NCI-H226 (cell line): ENCODE results near the gene CSTPP1.

Source experiments
- DNase-seq: peaks from one replicate; pipeline ENCODE4 v3.0.0-alpha.2; 2015

The CSTPP1 gene, protein sequence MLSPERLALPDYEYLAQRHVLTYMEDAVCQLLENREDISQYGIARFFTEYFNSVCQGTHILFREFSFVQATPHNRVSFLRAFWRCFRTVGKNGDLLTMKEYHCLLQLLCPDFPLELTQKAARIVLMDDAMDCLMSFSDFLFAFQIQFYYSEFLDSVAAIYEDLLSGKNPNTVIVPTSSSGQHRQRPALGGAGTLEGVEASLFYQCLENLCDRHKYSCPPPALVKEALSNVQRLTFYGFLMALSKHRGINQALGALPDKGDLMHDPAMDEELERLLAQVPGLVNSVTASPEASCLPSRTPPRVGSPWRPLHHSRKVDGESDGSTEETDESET

DNA sequence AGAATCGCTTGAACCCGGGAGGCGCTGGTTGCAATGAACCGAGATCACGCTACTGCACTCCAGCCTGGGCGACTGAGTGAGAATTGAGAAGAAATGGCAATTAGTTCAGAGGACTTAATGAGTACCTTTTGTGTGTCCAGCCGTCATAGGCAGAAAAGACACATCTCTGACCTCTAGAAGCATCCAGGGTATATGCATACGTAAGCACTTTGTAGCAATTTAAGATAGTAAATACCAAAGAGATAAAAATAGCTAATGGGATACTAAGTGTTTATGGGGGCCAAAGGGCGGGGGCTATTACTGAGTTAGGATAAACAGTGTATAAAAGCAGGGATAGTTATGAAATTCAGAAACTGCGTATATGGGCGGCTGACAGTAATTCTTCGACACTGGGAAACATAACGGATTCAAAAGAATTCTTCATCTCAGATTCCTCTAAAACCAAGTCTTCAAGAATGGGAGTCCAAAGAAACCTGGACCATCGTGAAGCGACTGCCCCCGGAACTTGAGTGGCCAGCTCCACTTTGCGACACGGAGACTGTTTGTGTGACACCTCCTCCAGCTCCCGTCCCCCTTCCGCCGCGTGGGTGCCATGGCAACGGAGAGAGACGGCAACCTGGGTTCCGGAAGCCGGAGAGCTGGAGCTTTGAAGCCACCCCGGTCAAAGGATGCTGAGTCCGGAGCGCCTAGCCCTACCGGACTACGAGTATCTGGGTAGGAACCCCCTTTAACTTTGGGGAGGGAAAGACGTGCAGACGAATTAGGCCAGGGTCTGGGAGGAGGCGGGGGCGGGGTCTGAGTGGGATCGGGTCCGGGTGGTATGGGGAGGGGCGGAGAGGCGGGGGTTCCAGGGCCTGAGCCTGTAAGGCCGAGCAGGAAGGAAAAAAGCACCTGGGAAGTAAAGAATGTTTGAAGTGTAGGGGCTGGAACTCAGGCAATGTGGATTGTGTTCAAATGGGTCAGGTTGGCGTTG, at the start of gene CSTPP1:
TSS of gene CSTPP1 (plus strand) at position 624 of the 973 bp plus-strand sequence. CDS start at position 669, 45 bp downstream.
- peak; percentile 89 for DNase-seq

DNA sequence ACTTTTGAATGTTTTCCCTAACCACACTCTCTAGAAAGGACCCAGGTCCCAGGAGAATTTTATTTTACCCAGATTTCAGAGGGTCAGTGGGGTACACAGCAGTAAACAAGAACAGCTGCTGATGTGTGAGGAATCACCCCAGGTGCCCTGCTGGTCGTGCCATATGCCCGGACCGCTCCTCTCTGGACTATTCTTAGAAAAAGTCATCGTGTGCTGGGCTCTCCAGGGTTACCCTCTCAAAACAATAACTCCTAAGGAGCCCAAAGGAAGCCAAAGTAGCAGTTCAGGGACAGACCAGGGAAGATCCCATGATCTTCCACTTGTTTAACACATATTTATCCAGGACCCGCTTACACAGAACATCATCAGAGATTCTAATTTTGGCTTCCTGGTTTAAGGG, 47.9 kb upstream of the CSTPP1 start:
- no peak for DNase-seq

DNA sequence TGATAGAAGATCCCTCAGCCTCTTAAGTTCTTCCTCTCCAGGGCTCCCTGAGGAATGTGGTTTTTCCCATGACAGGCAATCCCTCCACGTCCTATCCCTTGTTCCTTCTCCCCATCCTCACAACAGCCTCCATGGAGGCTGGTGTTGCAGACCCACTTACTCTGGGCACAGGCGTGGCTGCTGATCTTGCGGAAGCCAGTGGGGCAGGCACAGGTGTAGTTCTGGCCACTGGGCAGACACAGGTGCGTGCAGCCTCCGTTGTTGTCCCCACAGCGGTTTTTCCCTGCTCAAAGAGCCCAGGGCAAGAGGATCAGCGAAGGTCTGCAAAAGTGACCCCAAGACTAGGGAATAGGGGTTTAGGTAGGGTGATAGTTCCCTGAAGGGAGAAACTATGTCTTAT, 47.3 kb upstream of the CSTPP1 start:
- no peak for DNase-seq

DNA sequence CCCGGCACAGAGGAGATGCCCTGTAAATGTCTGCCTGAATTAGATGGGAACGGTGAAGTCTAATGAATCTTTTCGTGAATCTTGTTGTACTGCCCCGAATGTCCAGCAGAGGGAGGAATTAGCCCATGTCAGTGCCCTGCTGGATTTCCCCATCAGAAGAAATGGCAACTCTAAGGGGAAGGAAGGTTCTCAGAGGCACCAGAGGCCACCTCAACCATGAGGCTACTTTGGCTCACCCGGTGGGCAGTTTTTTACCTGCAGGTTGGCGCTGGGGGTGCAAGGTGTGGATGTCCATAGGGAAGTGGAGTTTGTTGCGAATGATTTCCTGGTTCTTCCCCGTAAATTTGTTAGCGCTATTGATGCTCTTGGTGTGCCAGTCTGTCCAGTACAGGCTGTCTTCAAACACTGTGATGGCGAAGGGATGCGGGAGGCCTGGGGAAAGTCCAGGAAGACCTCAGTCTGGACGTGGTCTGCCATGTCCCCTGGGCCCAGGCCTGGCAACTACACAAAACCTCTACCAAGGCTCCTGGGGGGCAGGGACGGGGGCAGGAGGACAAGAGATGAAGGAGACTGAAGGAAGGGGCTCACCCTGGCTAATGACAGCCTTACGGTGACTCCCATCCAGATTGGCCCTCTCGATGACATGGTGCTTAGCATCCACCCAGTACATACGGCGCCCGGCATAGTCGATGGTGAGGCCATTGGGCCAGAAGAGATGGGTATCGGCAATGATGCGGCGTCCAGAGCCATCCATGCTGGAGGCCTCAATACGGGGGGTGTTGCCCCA, 46.7 kb upstream of the CSTPP1 start:
- DNase-seq: peak; percentile 49

DNA sequence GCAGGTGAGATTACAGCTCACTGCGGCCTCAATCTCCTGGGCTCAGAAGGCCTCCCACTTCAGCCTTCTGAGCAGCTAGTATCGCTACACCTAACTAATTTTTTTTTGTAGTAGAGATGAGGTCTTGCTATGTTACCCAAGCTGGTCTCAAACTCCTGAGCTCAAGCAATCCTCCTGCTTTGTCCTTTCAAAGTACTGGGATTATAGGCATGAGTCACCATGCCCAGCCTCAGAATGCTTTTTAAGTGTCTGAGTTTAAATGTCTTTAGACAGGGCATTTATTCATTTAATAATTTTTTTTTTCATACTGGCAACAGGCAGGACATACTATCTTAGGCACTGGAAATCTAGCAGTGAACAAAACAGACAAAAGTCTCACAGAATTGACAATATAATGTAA, 45.9 kb upstream of the CSTPP1 start:
- DNase-seq: no peak

GRCh38 chr11:46892109-46892508, 44.5 kb upstream of the CSTPP1 start:
- no peak for DNase-seq

- DNase-seq: no peak
Measured at GRCh38 chr11:46892838-46893237, 43.7 kb upstream of the CSTPP1 start.

GRCh38 chr11:46894506-46894905, 42.1 kb upstream of the CSTPP1 start:
- no peak for DNase-seq

- DNase-seq: no peak
Measured at GRCh38 chr11:46894961-46895360, 41.6 kb upstream of the CSTPP1 start.

- DNase-seq: peak; percentile 47
Measured at GRCh38 chr11:46895821-46896220, 40.7 kb upstream of the CSTPP1 start.

DNA sequence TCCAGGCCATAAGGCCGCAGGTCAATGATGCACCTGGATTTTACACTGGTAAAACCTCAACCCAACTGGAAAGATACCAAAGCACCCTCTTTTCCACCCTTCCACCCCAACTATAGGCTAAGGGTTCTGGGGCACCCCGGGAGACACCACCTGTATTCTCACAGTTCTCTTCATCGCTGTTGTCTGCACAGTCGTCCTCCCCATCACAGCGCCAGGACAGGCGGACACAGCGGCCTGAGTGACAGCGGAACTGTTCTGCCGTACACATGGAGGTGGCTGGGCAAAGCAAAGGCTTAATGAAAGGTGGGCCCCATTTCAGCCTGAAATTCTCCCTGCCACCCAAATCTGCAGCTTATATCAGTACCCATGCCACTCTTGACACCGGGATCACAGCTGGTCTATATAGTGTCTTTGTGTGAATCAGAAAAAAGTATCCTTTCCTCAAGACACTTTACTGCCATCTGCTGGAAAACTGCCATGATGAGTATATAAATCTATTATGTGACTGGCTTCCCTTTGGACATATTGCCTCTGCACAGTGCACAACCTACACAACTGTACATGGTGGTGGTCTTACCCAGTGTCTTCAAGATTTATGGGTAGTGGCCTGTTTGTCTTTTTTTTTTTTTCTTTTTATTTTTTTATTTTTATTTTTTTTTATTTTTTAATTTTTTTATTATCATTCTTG, 39.7 kb upstream of the CSTPP1 start:
- peak; percentile 21 for DNase-seq

- DNase-seq: no peak
Measured at GRCh38 chr11:46898396-46899095, 38.0 kb upstream of the CSTPP1 start.

DNA sequence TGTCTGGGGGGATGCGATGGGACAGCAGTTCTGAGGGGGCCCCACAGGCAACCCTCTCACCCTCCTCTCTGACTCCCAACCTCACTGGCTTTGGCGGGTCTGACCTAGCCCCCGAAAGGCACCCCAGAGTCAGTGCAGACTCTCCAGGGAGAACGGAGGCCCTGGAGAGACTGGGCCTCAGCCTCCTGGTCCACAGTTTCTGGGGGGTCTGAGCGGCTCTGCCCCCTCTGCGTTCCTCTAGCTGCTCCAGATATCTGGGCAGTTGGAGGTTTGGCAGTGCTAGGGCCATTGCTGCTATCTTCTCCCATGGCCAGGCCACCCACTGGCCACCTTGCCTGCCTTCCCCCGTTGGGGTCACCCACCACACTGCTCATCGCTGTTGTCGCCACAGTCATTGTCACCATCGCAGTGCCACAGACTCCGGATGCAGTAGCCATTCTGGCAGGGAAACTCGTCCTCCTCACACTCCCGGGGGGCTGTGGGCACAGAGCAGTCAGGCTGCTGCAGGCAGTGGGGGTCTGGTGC, 37.0 kb upstream of the CSTPP1 start:
- no peak for DNase-seq

DNA sequence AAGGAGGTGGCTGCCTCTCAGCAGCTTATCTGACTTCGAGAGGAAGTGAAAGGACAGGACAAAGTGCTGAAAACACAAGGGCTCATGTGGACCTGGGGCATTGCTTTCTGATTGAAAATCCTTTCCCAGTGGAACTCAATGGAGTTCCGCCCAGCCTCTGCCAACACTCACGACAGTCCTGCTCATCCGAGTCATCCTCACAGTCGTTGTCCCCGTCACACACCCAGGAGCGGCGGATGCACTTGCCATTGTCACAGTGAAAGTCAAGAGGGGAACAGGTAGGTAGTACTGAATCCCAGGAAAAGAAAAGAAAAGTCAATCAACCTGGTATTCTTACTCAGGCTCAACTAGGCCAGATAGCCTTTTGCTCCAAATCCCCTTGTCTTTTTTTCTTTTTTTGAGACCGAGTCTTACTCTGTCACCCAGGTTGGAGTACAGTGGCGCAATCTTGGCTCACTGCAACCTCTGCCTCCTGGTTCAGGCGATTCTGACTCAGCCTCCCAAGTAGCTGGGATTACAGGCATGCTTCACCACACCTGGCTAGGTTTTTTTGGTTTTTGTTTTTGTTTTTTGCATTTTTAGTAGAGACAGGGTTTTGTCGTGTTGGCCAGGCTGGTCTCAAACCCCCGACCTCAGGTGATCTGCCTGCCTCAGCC, 36.3 kb upstream of the CSTPP1 start:
- no peak for DNase-seq

DNA sequence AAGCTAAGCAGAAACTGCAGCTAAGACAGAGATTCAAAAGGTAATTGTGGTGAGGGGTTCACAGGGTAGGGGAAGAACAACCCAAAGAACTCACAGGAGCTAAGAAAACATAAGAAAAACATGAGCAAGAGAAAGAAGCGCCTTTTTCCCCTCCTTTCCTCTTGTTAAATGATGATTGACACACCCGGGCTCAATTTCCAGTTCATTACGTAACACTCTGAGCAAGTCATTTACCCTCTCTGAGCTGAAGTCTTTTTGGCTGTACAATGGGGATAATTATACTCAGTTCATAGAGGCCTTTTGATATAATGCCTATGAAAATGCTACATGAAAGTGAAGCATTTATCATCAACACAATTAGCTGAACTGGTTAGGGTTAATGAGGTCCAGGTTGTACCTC, 35.4 kb upstream of the CSTPP1 start:
- DNase-seq: no peak

GRCh38 chr11:46902694-46903093, 33.9 kb upstream of the CSTPP1 start:
- no peak for DNase-seq

GRCh38 chr11:46903846-46904245, 32.7 kb upstream of the CSTPP1 start:
- no peak for DNase-seq

DNA sequence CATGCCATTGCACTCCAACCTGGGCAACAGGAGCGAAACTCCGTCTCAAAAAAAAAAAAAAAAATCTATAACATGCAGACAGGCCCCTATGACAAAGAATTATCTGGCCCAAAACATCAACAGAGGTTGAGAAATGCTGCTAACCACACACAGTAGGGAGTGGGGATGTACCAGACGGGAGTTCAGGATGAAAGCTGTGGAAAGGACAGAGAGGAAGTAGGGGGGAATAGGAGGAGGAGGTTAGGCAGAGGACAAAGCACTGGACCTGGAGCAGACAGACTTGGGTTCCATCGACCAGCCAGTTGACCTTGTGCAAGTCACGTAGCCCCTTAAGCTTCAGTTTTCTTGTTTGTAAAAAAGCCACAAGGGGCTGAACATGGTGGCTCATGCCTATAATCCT, 30.8 kb upstream of the CSTPP1 start:
- no peak for DNase-seq

DNA sequence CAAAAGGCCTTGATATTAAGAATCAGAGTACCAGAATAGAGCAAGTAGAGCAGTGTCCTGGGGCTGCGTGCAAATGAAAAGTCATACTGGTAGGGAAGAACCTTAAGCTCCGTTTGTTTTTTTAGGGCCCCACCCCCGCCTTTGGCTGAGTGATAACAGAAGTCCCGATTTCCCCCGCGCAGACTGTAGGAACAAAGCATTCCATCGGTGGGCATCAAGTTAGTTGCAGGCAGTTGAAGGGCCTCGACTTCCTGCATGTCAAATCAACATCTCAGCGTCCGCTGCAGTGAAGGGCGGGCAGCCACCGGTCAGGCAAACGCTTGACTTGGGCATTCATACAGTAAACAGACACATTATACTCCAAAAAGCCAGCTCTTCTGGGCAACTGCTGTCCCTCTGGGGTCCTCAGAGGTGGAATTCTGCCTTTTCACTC, 29.9 kb upstream of the CSTPP1 start:
- DNase-seq: no peak

GRCh38 chr11:46907606-46908005, 29.0 kb upstream of the CSTPP1 start:
- DNase-seq: no peak
